ENCODE measurements around the gene EGLN1.

EGLN1 gene

GRCh38 chr1:231392389-231393131 is 29.5 kb downstream of the EGLN1 start:
- Histone ChIP-seq H3K4me3 (ENCODE audit: low read length) (no peak overlapping the region), H3K4me1 (ENCODE audit: insufficient read depth, low read length) (no peaks in the 10 kb centered on the region; the same call in 1 of the 2 replicates), H3K9me3 (ENCODE audit: insufficient read depth, low read depth, low read length) (no peaks in the 10 kb centered on the region), H3K27ac (ENCODE audit: low read length) (no peak overlapping the region), H3K27me3 (ENCODE audit: insufficient read depth, low read length) (no peaks in the 10 kb centered on the region), H3K9ac (ENCODE audit: low read depth, low read length) (no peak overlapping the region), H3K36me3 (ENCODE audit: insufficient read depth, low read depth, low read length) (no peaks in the 10 kb centered on the region)

GRCh38 chr1:231390071-231390470 is 32.0 kb downstream of the EGLN1 start:
- no peaks in the 10 kb centered on the region; the same call in 1 of the 2 replicates for H3K4me1 ChIP-seq (ENCODE audit: insufficient read depth, low read length)
- no peaks in the 10 kb centered on the region for H3K27me3 ChIP-seq (ENCODE audit: insufficient read depth, low read length)
- H3K36me3 ChIP-seq (ENCODE audit: insufficient read depth, low read depth, low read length), result no peaks in the 10 kb centered on the region
- no peak overlapping the region for H3K4me3 ChIP-seq (ENCODE audit: low read length)
- H3K9ac ChIP-seq (ENCODE audit: low read depth, low read length), result no peak overlapping the region
- no peak overlapping the region for H3K27ac ChIP-seq (ENCODE audit: low read length)
- no peaks in the 10 kb centered on the region for H3K9me3 ChIP-seq (ENCODE audit: insufficient read depth, low read depth, low read length)

- Histone ChIP-seq H3K4me1 (ENCODE audit: insufficient read depth, low read length) (no peaks in the 10 kb centered on the region; the same call in 1 of the 2 replicates), H3K4me3 (ENCODE audit: low read length) (no peak overlapping the region), H3K9me3 (ENCODE audit: insufficient read depth, low read depth, low read length) (no peaks in the 10 kb centered on the region), H3K27me3 (ENCODE audit: insufficient read depth, low read length) (no peaks in the 10 kb centered on the region), H3K27ac (ENCODE audit: low read length) (no peak overlapping the region), H3K36me3 (ENCODE audit: insufficient read depth, low read depth, low read length) (no peaks in the 10 kb centered on the region), H3K9ac (ENCODE audit: low read depth, low read length) (no peak overlapping the region)
These were observed 34.1 kb downstream of the EGLN1 start for GRCh38 chr1:231387770-231388669.

GRCh38 chr1:231386466-231386865 is 35.6 kb downstream of the EGLN1 start:
- Histone ChIP-seq H3K9ac (ENCODE audit: low read depth, low read length) (no peak overlapping the region), H3K27me3 (ENCODE audit: insufficient read depth, low read length) (no peaks in the 10 kb centered on the region), H3K36me3 (ENCODE audit: insufficient read depth, low read depth, low read length) (no peaks in the 10 kb centered on the region), H3K4me3 (ENCODE audit: low read length) (no peak overlapping the region), H3K27ac (ENCODE audit: low read length) (no peak overlapping the region), H3K9me3 (ENCODE audit: insufficient read depth, low read depth, low read length) (no peaks in the 10 kb centered on the region), H3K4me1 (ENCODE audit: insufficient read depth, low read length) (no peaks in the 10 kb centered on the region; the same call in 1 of the 2 replicates)

- no peaks in the 10 kb centered on the region for H3K9me3 ChIP-seq (ENCODE audit: insufficient read depth, low read depth, low read length)
- no peak overlapping the region for H3K9ac ChIP-seq (ENCODE audit: low read depth, low read length)
- no peak overlapping the region for H3K27ac ChIP-seq (ENCODE audit: low read length)
- H3K36me3 ChIP-seq (ENCODE audit: insufficient read depth, low read depth, low read length), result no peaks in the 10 kb centered on the region
- H3K4me1 ChIP-seq (ENCODE audit: insufficient read depth, low read length), result no peaks in the 10 kb centered on the region; the same call in 1 of the 2 replicates
- H3K4me3 ChIP-seq (ENCODE audit: low read length), result no peak overlapping the region
- no peaks in the 10 kb centered on the region for H3K27me3 ChIP-seq (ENCODE audit: insufficient read depth, low read length)
These were observed 36.7 kb downstream of the EGLN1 start for GRCh38 chr1:231385416-231385748.

- Histone ChIP-seq H3K4me1 (ENCODE audit: insufficient read depth, low read length) (no peaks in the 10 kb centered on the region; the same call in 1 of the 2 replicates), H3K36me3 (ENCODE audit: insufficient read depth, low read depth, low read length) (no peaks in the 10 kb centered on the region), H3K27me3 (ENCODE audit: insufficient read depth, low read length) (no peaks in the 10 kb centered on the region), H3K9ac (ENCODE audit: low read depth, low read length) (no peak overlapping the region), H3K9me3 (ENCODE audit: insufficient read depth, low read depth, low read length) (no peaks in the 10 kb centered on the region), H3K27ac (ENCODE audit: low read length) (no peak overlapping the region), H3K4me3 (ENCODE audit: low read length) (no peak overlapping the region)
These were observed 37.2 kb downstream of the EGLN1 start for GRCh38 chr1:231384696-231385415.

- Histone ChIP-seq H3K4me1 (ENCODE audit: insufficient read depth, low read length) (no peaks in the 10 kb centered on the region; the same call in 1 of the 2 replicates), H3K4me3 (ENCODE audit: low read length) (no peak overlapping the region), H3K27ac (ENCODE audit: low read length) (no peak overlapping the region)
These were observed 38.8 kb downstream of the EGLN1 start for GRCh38 chr1:231383159-231383860.

GRCh38 chr1:231382426-231382825 is 39.7 kb downstream of the EGLN1 start:
- H3K27me3 ChIP-seq (ENCODE audit: insufficient read depth, low read length), result no peaks in the 10 kb centered on the region
- no peaks in the 10 kb centered on the region for H3K9me3 ChIP-seq (ENCODE audit: insufficient read depth, low read depth, low read length)
- no peak overlapping the region for H3K4me3 ChIP-seq (ENCODE audit: low read length)
- H3K9ac ChIP-seq (ENCODE audit: low read depth, low read length), result no peak overlapping the region
- H3K27ac ChIP-seq (ENCODE audit: low read length), result no peak overlapping the region
- no peaks in the 10 kb centered on the region for H3K4me1 ChIP-seq (ENCODE audit: insufficient read depth, low read length)
- H3K36me3 ChIP-seq (ENCODE audit: insufficient read depth, low read depth, low read length), result no peaks in the 10 kb centered on the region

More at GRCh38 chr1:231383159-231383860, 38.8 kb downstream of the EGLN1 start:
- Histone ChIP-seq H3K9ac (ENCODE audit: low read depth, low read length) (no peak overlapping the region), H3K36me3 (ENCODE audit: insufficient read depth, low read depth, low read length) (no peaks in the 10 kb centered on the region), H3K9me3 (ENCODE audit: insufficient read depth, low read depth, low read length) (no peaks in the 10 kb centered on the region), H3K27me3 (ENCODE audit: insufficient read depth, low read length) (no peaks in the 10 kb centered on the region)

GRCh38 chr1:231381729-231382128 is 40.4 kb downstream of the EGLN1 start:
- H3K9ac ChIP-seq (ENCODE audit: low read depth, low read length), result no peak overlapping the region
- no peaks in the 10 kb centered on the region for H3K27me3 ChIP-seq (ENCODE audit: insufficient read depth, low read length)
- no peak overlapping the region for H3K27ac ChIP-seq (ENCODE audit: low read length)
- H3K4me3 ChIP-seq (ENCODE audit: low read length), result no peak overlapping the region
- no peaks in the 10 kb centered on the region for H3K36me3 ChIP-seq (ENCODE audit: insufficient read depth, low read depth, low read length)
- no peaks in the 10 kb centered on the region for H3K4me1 ChIP-seq (ENCODE audit: insufficient read depth, low read length)
- H3K9me3 ChIP-seq (ENCODE audit: insufficient read depth, low read depth, low read length), result no peaks in the 10 kb centered on the region

GRCh38 chr1:231376875-231377549 is 45.1 kb downstream of the EGLN1 start:
- Histone ChIP-seq H3K9me3 (ENCODE audit: insufficient read depth, low read depth, low read length) (no peaks in the 10 kb centered on the region), H3K4me3 (ENCODE audit: low read length) (no peak overlapping the region), H3K4me1 (ENCODE audit: insufficient read depth, low read length) (no peaks in the 10 kb centered on the region), H3K27ac (ENCODE audit: low read length) (no peak overlapping the region), H3K36me3 (ENCODE audit: insufficient read depth, low read depth, low read length) (no peaks in the 10 kb centered on the region), H3K9ac (ENCODE audit: low read depth, low read length) (no peak overlapping the region), H3K27me3 (ENCODE audit: insufficient read depth, low read length) (no peaks in the 10 kb centered on the region)

GRCh38 chr1:231376101-231376500 is 46.0 kb downstream of the EGLN1 start:
- Histone ChIP-seq H3K27me3 (ENCODE audit: insufficient read depth, low read length) (no peaks in the 10 kb centered on the region), H3K9me3 (ENCODE audit: insufficient read depth, low read depth, low read length) (no peaks in the 10 kb centered on the region), H3K36me3 (ENCODE audit: insufficient read depth, low read depth, low read length) (no peaks in the 10 kb centered on the region), H3K4me1 (ENCODE audit: insufficient read depth, low read length) (no peaks in the 10 kb centered on the region), H3K27ac (ENCODE audit: low read length) (no peak overlapping the region), H3K4me3 (ENCODE audit: low read length) (no peak overlapping the region), H3K9ac (ENCODE audit: low read depth, low read length) (no peak overlapping the region)
